GM21528 (cell line): ENCODE data around the gene ZP1.

Experiments
- ATAC-seq: cut with Tn5 transposase; IDR thresholded peaks from one replicate; pipeline ENCODE4 v1.9.1; 2021; ENCODE audit warnings: mild to moderate bottlenecking, moderate library complexity; ENCODE audit not compliant: unreplicated experiment, low FRiP score

Gene ZP1

DNA sequence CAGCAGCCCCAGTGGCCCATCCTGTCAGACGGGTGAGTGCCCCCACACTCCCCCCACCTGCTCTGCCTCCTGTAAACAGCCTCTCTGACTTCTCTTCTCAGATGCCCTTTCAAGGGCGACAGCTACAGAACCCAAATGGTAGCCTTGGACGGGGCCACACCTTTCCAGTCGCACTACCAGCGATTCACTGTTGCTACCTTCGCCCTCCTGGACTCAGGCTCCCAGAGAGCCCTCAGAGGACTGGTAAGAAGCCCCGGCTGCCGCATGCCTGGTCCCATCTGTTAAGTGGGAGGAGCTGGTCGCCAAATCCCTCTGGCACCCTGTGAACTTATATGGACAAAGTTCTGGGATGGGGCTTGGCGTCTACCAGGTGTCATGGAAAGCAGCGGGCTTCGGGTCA is 6.2 kb downstream of the ZP1 start:
- ATAC-seq, result no peak

GRCh38 chr11:60874421-60875365 is 7.4 kb downstream of the ZP1 start:
- no peak for ATAC-seq

DNA sequence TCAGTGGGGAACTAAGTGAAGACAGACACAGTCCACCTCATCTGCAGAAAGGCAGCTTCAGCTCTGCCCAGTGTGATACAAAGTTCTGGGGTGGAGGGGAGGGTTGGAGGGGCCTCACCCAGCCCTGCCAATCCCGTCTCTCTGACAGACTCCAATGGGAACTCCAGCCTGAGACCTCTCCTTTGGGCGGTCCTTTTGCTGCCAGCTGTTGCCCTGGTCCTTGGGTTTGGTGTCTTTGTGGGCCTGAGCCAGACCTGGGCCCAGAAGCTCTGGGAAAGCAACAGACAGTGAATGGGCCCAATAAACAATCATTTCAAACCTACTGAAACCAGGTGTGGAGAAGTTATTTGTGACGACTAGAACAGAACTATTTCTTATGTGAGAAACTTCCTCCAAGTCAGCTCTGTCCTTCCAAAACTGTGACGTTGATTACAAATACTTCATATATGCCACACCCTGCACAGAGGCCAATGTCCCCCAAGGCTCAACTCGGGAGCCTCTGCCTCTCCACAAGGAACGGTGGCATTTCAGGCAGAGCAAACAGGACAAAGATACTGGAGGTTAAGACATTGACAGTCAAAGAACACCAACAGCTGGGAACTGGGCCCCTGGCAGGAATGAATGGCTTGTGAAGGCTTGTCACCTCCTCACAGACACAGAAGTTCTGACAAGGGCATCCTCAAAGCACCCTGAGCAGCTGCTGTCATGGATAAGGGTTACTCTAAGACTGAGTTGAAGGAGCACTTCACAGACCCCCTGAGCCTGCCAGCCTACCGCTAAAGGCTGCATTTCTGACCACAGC is 8.2 kb downstream of the ZP1 start:
- ATAC-seq, result no peak

GRCh38 chr11:60876168-60876485 is 8.8 kb downstream of the ZP1 start:
- no peak for ATAC-seq

- no peak for ATAC-seq
Observed at GRCh38 chr11:60878245-60879101, 11.1 kb downstream of the ZP1 start.

DNA sequence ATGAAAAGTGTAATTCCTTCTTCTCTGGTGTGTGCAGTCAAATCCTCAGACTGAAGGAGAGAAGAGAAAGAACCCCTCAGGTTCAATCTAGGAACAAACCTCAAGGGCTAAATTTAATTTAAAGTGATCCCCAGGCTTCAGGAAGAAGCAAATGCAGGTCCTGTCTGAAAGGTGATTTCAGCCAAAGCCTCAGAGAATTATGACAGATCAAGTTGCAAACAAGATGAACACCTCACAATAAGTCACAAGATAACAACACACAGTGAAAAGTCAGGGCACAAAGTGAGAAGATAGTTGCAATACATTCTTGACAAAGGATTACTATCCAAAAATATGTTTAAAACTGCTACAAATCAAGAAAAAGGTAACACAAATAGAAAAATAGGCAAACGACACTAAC is 11.8 kb downstream of the ZP1 start:
- no peak for ATAC-seq

DNA sequence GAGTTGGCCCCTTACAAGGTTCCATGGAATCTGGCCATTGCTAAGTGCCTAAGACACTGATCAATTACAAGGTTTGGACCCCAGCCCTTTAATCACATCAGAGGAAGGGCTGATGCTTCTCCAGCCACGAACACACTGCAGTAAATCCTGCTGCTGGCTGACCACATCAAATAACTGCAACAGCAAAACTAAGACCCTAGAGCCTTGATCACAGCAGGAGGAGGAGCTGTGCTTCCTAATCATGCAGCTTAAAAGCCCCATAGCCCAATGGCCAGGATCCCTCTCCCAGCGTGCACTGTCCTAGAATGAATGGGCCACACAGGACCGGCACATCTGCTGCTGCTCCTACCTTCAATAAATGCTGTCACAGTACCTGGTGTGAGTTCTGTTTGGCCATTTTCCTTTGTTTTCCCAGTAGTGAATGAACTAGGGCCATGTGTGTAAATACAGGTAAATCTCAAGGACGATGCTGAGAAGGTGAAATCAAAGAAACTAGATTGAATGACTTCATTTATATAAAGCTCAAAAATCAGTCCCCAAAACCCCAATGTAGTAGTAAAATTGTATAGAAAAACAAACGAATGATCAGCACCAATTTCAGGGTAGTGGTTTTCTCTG is 12.7 kb downstream of the ZP1 start:
- ATAC-seq, result no peak

DNA sequence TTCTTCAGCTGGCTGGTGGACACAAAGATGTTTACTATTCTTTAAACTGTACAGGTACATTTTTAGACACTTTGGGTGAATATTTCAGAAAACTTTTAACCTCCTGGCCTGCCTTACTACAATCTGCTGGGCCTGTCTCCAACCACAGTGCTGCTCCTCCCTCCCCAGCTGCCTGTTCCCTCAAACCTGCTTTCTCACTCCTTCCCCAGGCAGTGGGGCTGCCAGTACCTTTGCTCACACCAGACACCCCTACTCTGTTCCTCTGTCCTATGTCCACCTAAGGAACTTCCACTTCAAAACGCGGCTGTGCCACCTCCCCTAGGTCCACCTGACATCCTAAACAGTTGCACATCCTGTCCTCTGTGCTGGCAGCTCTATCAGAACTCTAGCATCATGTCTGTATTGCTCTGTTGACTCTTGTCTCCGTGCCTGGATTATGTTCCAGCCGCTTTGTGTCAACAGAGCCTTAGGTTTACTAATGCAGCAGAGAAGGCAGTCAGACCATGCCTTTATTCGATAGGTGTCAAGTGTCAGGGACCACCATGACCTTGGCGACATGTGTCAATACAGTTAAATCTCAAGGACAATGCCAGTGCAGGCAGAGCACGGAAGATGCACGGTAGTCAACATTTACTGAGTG is 13.4 kb downstream of the ZP1 start:
- ATAC-seq, result no peak

DNA sequence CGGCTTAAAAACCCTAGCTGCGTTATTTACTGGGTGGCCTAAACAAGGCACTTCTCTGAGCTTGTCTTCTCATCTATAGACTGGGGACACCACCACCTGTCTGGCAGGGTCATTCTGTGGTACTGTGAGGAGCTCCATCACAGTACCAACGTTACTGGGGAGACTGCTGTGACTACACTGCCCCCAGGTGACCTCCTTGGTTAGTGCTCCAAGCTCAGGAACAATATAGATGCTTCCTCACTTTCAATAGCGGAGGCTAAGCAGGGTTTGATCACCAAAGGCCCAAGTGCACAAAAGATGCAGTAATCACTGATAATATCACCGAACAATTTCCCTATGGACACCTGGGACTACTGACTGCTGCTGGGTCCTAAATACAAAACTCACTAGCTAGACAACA is 20.2 kb downstream of the ZP1 start:
- no peak for ATAC-seq

DNA sequence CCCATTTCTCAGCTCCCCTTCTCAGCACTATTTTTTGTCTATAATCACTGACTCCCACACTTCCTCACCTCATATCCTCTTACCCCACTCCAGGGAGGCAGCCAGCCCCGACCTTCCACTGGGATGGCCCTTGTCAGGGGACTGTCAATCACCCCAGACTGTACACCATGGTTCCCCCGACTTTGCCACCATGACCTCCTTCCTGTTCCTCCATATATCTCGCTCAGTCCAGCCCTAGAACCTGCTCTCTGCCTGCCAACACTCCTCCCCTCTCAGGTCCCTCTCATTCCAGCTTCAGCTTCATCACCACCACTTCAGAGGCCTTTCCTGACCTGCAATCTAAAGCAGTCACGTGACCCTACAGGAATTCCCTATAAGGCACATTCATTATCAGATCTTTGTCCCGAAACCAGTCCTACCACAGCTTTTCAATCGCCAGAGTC is 22.5 kb downstream of the ZP1 start:
- ATAC-seq, result no peak

DNA sequence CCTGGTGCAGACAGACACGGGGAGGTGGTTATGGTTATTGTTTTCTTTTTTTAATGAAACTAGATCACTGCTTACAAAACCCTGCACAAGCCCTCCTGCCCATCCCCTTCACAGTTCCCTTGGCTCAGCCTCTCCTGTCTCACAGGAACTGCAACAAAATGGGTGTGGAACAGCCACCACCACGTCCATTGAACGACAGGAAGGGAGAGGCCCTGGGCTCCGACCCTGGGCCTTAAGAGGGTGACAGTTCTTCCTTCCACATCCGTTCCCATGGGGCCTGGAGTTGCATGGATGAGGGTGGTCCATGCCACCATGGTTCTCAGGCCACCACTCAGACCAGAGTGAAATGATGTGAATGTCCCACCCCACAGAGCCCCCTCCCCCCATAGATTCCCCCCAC is 23.4 kb downstream of the ZP1 start:
- ATAC-seq, result no peak

GRCh38 chr11:60891103-60891741 is 23.9 kb downstream of the ZP1 start:
- ATAC-seq, result no peak

- no peak for ATAC-seq
Observed at GRCh38 chr11:60895687-60896086, 28.3 kb downstream of the ZP1 start.

DNA sequence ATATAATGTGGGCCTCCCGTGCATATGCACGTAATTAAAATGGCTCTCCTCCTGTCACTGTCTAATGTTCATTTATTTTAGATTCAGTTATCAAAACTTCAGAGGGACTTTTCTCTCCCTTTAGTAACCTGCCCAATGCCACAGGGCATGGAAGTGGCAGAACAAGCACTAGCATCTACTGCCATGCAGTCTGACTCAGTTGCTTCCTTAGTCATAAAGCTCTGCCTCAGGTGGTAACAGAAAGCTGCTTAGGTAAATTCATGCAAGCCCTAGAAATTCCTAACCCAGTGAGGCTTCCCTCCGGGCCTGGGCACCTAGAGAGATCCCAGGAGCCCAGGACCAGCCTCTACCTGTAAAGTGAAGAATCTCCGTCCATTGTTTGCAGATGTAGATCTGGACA is 30.2 kb downstream of the ZP1 start:
- ATAC-seq, result no peak

GRCh38 chr11:60899046-60899936 is 31.9 kb downstream of the ZP1 start:
- ATAC-seq, result no peak

- ATAC-seq, result no peak
Observed at GRCh38 chr11:60899977-60900376, 32.6 kb downstream of the ZP1 start.

DNA sequence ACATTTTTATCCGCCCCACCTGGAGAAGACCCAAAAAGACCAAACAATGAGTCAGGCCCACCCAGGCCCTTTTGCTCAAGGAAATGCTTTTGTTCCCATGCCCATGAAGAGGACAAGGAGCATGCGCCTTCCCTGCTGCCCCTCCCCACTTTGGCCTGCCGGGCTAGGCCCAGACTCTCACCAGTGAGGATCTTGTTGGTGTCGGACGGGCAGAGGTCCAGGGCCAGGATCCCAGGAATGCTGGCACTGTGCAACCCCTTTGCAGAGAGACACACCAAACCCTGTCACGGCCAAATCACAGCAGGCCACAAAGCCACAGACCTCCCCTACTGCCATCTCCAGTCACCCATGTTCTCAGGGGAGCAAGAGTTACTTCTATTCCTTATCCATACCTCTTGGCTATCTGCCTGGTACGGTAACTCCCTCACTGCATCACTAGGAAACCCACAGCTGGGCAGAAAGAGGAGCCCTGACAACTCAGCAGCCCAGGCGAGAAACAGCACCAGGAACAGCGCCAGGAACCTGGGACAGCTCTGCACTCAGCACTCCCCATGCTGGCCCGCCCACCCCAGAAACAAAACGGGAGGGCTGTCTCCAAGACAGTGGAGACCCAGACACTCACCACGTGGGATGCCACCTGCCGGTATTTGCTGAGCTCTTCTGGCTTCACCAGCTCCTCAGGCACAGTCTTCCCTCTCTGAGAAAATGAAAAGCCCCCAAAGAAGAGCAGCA is 33.5 kb downstream of the ZP1 start:
- ATAC-seq, result no peak

- ATAC-seq, result no peak
Observed at GRCh38 chr11:60902625-60903024, 35.3 kb downstream of the ZP1 start.
